HUDEP-2 (cell line): ENCODE measurements around the gene ZNF318.
"Not testable (repeated sequence)": the region's sequence is repeated elsewhere in the genome, so short reads cannot be mapped to it uniquely, and the experiment has no call there.

Experiments used
- DNase-seq, 76 experiments: peaks; one replicate each; lab custom pipeline; 2025; ENCODE audit not compliant: unreplicated experiment in 76 of 76; lab: John Stamatoyannopoulos, UW

ZNF318 gene, protein sequence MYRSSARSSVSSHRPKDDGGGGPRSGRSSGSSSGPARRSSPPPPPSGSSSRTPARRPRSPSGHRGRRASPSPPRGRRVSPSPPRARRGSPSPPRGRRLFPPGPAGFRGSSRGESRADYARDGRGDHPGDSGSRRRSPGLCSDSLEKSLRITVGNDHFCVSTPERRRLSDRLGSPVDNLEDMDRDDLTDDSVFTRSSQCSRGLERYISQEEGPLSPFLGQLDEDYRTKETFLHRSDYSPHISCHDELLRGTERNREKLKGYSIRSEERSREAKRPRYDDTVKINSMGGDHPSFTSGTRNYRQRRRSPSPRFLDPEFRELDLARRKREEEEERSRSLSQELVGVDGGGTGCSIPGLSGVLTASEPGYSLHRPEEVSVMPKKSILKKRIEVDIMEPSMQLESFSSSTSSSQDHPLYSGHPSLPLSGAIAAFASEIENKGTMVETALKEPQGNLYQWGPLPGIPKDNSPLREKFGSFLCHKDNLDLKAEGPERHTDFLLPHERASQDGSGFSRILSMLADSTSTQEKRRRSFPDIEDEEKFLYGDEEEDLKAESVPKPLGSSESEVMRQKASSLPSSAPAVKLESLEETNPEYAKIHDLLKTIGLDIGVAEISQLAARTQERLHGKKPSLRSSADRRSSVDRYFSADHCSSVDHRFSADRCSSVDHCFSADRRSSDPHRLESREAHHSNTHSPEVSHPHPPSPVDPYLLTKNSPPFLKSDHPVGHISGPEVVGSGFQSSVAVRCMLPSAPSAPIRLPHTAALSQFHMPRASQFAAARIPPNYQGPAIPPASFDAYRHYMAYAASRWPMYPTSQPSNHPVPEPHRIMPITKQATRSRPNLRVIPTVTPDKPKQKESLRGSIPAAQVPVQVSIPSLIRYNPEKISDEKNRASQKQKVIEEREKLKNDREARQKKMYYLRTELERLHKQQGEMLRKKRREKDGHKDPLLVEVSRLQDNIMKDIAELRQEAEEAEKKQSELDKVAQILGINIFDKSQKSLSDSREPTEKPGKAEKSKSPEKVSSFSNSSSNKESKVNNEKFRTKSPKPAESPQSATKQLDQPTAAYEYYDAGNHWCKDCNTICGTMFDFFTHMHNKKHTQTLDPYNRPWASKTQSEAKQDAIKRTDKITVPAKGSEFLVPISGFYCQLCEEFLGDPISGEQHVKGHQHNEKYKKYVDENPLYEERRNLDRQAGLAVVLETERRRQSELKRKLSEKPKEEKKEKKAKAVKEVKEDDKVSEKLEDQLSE (N-terminal part only)

DNA sequence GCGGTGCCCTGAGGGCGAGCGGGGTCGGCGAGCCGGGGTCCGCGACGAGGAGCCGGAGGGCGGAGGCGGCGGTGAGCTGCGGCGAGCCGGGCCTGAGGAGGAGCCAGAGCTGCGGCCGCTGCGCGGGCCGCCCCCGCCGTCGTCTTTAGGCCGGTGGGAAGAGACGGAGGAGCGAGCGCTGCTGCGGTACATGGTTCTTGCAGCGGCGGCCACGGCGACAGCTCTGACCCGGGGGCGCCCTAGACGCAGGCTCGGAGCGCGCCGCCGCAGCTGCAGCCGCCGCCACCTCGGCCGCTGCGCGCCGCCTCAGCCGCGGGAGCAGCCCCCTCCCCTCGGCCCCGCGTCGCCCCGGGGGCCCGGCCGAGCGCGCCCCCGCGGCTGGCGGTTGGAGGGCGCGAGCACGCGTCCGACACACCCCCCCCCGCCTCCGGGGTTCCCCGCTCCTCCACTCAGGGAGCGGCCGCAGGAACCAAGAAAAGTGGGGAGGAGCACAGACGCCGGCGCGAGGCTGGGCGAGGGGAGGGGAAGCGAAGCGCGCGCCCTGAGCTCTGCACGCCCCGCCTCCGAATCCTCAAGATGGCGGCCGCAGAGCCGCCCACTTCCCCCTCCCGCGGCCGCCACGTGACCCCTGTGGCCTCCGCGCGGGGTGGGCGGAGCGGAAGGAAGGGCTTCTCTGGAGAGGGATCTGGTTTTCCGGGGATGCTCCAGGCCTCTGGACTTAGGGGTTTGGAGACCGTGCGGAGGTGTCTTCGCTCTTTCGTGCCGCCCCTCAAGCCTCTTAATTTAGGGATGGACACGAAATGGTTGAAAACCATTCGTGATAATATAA is at the start of gene ZNF318:
Gene ZNF318 (minus strand): TSS at position 474 of the 829 bp plus-strand sequence. CDS start 282 bp downstream, at position 192.
- peak in 75 of 76 experiments; percentile 43 to 99 (median 96) for DNase-seq

DNA sequence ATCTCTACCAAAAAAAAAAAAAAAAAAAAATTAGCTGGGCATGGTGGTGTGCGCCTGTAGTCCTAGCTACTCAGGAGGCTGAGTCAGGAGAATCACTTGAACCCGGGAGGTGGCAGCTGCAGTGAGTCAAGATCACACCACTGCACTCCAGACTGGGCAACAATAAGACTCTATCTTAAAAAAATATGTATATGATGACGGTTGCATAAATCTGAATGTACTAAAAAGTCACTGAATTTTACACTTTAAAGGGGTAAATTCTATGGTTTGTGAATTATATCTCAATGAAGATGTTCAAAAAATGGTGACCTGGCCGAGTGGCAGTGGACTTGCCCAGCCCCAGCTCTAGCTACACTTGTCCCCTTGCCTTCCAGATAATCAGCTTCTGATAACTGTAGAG is 47.5 kb upstream of the ZNF318 start:
- DNase-seq: no peak

GRCh38 chr6:43415275-43415674 is 45.8 kb upstream of the ZNF318 start:
- DNase-seq: not testable (repeated sequence)

DNA sequence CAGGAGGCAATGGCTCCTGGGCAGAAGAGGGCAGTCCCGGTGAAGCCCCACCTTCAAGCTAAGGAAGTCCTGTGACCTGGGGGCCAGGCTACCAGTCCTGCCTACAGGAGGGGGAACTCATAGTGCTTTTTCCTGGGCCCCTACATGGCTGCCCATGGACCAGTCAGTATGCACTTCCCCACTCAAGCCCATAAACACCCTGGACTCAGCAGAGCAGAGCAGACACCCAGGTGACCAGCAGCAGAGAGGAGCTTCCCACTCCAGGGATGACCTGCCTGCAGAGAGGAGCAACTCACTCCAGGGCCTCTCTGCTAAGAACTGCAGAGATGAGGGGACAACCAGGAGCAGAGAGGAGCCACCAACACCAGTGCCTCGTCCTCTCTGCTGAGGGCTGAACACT is 43.6 kb upstream of the ZNF318 start:
- DNase-seq: no peak

DNA sequence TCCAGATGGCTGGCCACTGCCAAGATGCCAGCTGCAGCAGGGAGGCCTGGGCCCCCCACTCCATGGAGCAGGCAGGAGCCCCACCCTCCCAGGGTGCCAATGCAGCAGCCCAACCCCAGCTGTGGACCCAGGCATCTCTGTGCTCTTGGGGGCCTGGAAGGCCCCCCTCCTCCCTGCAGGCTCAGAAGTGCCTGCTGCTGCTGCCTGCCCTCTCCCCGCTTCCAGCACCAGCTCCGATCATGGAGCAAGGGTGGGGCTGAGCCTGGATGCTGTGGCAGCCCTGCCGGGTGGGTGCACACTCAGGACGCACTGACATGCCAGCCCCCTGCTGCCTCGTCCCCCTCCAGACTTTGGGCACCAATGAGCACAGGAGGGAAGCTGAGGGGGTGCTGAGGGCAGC is 43.1 kb upstream of the ZNF318 start:
- DNase-seq: no peak

DNA sequence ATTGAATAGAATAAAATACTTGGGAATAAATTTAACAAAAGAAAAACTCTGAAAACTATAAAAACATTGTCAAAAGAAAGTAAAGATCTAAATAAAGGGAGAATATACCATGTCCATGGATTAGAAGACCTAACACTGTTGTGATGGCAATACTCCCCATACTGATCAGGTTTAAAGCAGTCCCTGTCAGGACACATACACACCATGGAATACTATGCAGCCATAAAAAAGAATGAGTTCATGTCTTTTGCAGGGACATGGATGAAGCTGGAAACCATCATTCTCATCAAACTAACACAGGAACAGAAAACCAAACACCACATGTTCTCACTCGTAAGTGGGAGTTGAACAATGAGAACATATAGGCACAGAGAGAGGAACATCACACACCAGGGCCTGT is 41.3 kb upstream of the ZNF318 start:
- DNase-seq: not testable (repeated sequence)

GRCh38 chr6:43408259-43408658 is 38.8 kb upstream of the ZNF318 start:
- no peak for DNase-seq

- no peak for DNase-seq
Measured at GRCh38 chr6:43407296-43407695, 37.8 kb upstream of the ZNF318 start.

GRCh38 chr6:43405354-43405753 is 35.9 kb upstream of the ZNF318 start:
- no peak for DNase-seq

DNA sequence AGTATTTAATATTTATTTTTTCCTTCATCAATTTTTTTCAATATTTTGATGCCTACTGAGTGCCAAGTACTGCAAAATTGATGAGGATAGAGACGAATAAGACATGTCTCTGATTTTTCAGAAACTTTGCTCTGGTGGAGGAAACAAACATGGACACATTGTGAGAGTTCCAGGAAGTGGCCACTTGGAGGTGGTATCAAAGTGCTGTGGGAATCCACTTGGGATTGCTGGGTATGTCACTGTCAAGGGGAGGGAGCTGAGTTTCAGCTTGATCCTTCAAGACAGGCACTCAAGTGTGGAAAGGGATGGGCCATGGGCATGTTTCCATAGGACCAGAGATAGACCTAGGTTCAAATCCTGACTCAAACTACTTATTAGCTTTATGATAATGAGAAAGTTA is 33.4 kb upstream of the ZNF318 start:
- no peak for DNase-seq

DNA sequence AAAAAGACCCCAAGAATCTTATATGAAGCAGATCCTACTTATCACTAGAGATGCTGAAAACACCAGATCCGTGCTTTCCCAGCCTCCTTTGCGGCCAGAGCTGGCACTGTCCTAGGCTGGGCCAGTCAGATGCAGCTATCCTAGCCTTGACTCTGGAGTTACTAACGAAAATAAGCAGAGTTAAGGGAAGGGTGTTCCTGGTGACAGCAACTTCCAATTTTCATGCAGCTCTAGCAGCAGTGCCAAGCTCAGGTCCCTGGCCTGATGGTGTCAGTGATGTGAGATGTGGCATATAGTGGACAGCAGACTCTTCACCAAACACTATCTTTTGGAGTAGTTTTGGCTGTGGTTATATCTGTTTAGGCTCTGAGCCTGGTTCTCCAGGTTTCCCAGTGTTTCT is 32.3 kb upstream of the ZNF318 start:
- no peak for DNase-seq

DNA sequence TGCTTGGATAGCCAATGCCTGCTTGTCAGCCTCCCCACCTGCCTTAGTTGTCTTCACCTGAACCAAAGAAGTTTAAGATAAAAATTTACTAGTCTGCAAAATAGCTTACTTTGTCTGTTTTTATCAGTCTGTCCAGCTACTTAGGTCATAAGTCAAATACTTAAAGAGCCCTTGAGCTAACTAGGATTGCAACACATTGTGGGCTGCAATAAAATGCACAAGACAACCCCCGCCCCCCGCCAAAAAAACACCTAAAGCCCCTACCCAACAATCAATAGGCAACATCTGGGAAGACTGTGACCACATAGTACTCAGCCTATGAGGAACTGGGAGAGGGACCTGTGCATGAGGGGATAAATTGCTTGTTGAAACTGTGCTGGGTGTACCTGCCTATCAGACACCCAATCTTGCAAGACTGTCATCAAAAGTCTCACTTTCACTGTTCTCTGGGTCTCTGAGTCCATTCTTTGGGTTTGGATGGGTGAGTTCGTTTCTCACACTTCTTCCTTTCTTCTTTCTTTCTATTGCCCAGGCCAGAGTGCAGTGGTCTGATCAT is 30.6 kb upstream of the ZNF318 start:
- DNase-seq: no peak

- no peak for DNase-seq
Measured at GRCh38 chr6:43396408-43397149, 27.1 kb upstream of the ZNF318 start.

GRCh38 chr6:43395776-43396175 is 26.3 kb upstream of the ZNF318 start:
- peak in 7 of 76 experiments; percentile 11 to 35 (median 13) for DNase-seq

- DNase-seq: no peak
Measured at GRCh38 chr6:43394982-43395381, 25.5 kb upstream of the ZNF318 start.

DNA sequence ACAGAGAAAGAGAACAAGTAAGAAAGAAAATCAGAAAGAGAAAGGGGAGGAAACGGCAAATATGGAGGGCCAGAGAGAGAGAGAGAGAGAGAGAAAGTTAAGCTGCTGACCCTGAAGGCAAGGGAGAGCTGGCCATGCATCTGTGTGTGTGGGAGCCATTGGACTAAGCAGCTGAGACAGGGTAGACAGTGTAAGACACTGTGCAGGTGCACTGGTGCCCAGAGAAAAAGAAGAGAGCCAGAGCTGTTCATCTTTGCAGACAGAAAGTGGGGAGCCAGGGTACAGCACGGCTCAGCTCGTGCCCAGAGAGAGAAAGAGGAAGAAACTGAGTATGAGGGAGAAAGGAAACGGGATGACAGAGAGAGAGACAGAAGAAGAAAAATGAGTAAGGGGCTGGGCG is 24.2 kb upstream of the ZNF318 start:
- DNase-seq: no peak

- DNase-seq: peak in 7 of 76 experiments; percentile 16 to 47 (median 32)
Measured at GRCh38 chr6:43393133-43393532, 23.7 kb upstream of the ZNF318 start.

- peak in 36 of 76 experiments; percentile 12 to 67 (median 38) for DNase-seq
Measured at GRCh38 chr6:43391440-43392031, 22.1 kb upstream of the ZNF318 start.
